EL (cell line): Measurements from ENCODE around the gene PACRG.

Experiments used
- DNase-seq: peaks from one replicate; pipeline ENCODE4 v3.0.0-alpha.2; 2016

PACRG gene

DNA sequence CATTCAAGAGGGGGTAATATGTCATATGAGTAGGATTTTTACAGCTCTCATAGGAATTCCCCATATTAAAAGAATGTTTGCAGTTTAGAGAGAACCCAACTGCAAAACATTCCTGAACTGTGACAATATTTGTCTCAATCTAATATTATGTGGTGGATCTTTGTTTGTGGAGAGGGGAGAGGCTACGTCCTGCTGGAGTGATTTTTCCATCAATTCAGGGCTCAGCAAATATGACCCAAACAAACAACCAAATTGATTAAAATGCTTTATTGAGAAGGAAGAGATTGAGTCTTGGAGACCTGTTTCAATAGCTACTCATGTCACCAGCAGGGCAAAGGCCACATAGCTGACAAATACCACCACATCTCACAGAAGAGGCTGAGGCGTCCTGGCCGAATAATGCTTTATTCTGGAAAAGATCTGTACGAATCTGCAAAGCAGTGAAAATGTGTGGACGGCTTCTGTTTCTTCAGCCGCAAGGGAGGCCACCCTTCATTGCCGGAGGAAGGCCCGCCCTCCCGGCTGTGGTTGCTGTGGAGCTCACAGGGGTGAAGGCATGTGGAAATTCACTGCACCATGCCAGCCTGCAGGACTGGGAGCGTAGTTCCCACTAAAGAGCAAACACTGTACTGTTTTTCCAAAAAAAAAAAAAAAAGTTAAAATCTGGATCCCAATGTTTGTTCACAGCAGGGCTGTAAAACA lies 597.1 kb downstream of the PACRG start:
- DNase-seq = peak; percentile 64

DNA sequence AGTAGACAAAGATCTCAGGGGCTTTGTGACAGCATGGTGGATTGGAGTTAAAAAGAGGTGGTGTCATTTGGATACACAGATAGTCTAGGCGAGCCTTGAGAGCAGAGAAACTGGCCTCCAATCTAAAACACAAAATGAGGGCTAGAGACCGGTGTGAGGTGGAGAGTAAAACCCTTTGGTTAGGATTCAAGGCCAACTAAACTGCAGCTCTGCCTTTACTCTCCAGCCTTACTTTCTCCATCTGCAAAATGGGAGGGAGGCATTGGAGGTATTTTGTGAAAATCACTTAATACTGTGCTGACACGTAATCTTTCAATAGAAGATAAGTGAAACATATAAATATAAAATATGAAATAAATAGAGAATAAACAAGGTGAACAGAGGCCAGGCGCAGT lies 597.6 kb downstream of the PACRG start:
- no peak for DNase-seq

DNA sequence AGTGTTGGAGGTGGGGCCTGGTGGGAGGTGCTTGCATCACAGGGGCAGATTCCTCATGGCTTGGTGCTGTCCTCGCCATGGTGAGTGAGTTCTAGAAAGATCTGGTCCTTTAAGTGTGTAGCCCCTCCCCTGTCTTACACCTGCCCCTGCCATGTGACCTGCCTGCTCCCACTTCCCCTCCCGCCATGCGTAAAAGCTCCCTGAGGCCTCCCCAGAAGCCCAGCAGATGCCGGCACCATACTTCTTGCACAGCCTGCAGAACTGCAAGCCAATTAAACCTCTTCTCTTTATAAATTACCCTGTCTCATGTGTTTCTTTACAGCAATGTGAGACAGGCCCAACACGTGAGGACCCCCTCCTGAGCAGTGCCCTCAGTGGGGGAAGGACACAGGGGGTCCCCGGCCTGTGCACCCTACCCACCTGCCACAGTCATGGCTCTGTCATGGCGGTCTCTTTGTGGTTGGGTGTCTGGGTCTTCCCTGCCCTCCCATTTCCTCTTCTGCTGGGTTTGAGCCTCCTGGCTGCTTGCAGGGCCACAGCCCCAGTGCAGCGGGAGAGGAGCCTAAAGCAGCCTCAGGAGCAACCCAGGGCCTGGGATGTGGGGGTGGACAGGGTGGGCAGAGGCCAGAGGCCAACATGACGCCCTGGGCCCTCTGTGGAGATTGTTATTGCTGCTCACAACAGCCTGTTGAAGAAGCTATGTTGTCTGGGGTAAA lies 599.5 kb downstream of the PACRG start:
- DNase-seq = no peak

DNA sequence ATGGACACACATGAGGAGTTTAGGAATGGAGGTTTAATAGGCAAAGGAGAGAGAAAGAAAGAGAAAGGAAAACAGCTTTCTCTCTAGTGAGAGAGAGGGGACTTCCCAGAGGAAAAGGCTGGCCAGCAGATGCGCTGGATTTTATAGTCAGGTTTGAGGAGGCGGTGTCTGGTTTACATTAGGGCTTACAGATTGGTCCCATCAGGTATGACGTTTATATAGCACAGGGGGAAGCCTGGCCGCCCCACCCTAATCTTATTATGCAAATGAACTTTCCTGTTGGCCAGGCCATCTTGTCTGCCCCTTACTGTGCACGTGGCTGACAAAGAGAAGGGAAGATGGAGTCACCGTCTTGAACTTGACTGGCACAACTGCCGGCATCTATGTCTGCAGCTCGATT lies 600.1 kb downstream of the PACRG start:
- DNase-seq = peak; percentile 49

GRCh38 chr6:163328411-163328810 lies 600.6 kb downstream of the PACRG start:
- no peak for DNase-seq

DNA sequence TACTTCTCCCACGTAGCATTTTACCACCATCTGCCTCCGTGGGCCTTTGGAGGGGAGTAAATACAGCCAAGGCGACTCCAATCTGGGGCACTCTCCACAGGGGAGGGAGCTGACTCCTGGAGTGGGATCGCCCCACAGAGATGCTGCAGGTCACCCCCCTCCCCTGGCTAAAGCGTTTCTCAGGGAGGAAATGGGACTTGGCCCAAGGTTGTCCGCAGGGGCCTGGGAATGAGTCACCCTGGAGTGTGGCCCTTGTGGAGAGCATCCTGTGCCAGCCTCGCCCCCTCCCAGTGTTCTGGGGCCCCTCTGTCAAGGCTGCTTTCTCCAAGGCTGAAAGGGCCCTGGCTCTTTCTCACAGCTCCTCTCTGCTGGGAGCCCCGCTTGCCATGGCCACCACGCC lies 602.2 kb downstream of the PACRG start:
- no peak for DNase-seq

DNA sequence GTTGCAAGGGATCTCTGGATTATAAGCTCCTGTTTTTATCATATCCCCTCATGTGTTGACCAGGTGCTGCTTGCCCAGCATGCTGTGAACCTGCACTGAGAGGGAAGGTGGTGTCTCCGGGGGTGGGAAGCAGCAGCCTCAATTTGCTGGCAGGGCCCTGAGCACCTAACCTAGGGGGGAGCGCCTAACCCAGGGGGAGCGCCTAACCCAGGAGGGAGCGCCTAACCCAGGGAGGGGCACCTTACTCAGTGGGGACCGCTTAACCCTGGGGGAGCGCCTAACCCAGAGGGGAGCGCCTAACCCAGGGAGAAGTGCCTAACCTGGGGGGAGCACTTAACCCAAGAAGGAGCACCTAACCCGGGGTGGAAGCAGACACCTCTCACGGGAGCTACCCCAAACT lies 603.5 kb downstream of the PACRG start:
- no peak for DNase-seq

GRCh38 chr6:163332575-163332974 lies 604.8 kb downstream of the PACRG start:
- DNase-seq = no peak

- DNase-seq = no peak
These were observed 605.3 kb downstream of the PACRG start for GRCh38 chr6:163333038-163333437.

DNA sequence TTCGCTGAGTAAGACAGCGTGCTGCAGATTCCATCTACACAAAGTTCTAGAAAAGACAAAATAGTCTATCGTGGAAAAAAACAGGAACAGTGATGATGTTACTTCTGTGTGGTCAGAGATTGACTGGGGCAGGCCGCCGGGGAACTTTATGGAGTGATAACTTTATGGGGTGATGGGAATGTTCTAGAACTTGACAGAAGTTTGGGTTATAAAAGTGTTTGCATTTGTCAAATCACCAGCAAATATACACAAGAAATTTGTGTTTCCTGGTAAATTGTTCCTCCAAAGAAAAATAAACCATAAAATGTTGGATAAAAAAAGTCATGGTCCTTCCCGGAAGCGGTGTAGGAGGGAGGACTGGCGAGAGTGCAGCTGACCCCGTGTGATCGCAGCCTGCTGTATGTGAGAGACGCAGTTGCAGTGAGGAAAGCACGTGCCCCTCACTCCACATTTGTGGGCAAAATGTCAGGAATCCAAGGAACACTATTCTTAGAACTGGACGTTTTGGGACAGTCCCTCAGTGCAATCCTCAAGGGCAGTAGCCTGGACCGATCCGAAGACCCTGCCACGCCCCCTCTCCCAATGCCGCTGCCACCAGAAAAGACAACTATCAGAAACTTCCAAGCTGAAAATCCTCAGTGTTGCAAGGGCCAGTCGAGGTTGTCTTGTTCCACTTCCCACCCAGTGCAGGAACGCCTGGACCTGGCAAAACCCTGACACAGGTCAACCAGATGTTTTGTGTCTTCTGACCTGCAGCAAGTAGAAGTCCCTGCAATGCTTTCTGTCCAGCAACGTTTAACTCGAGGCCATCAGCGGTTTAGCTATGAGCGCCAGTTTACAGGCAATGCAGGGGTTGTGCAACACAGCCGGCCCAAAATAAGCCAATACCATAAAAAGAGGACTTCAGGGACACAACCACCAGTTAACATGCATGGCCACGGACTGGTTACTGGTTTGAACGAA lies 606.2 kb downstream of the PACRG start:
- DNase-seq = no peak

DNA sequence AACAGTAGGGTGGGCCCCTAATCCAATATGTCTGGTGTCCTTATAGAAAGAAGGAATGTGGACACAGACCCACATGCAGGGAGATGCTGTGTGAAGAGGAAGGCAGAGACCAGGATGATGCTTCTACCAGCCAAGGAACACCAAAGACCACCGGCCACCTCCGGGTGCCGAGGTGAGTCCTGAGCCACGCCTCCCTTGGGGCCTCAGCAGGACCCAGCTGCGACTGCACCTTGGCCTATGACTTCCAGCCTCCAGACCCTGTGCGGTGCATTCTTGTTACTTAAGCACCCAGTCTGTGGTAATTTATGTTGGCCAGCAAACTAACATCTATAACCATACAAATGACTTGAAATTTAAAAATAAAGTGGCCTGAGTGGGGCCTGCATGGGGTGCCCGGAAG lies 607.3 kb downstream of the PACRG start:
- no peak for DNase-seq

DNA sequence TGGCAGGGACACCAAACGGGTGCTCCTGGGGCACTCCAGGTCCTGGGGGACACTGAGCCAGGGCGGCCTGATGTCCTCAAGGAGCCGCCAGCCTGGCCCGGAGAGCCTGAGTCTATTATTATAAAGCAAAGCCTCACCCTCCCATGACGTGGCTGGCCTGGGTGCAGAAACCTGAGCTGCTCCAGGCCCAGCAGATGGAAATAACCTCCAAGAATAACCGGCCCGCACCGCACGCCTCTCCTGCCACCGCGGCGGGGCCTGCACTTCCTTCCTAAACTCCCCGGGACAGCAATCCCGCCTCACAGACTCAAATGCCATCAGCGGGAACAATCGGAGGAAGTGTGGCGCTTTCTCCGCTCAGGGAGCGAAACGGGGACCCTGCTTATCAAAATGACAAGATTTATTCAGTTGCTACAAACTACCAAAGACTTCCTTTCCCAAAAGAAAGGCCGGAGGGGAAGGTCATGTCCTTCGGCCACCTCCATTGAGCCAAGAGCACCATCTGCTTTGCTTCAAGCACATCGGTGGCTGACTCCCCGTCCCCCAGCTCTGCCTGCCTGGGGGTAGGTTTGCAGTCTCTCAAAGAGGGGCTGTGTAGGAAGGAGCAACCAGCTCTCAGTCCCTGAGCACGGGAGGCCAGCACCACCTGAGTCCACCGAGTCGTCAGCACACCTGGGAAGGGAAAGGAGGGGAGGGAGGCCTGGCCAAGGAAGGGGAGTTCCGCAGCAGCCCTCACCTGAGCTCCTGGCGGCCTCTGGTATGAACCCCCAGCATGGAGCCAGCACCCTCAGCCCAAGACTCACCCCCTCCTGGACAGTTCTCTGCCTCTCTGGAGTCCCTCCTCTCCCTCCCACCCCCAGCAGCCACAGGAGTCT lies 608.1 kb downstream of the PACRG start:
- DNase-seq = no peak

DNA sequence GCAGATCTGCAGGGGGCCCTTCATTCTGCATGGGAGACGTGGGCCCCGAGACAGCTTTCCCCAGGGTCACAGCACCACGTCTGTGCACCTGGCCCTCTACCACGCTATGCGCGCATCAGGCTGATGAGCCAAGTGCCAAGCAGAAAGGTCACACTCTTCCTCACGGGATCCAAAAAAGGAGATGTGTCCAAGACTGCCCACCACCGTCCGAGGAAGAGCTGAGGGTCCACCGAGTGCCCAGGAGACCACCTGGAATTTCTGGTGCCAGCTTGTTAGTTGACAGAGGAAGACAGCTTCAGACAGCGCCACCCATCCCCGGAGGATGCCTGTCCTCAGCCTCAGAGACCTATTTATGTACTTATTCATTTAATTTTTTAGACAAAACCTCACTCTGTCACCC lies 609.2 kb downstream of the PACRG start:
- DNase-seq = no peak

DNA sequence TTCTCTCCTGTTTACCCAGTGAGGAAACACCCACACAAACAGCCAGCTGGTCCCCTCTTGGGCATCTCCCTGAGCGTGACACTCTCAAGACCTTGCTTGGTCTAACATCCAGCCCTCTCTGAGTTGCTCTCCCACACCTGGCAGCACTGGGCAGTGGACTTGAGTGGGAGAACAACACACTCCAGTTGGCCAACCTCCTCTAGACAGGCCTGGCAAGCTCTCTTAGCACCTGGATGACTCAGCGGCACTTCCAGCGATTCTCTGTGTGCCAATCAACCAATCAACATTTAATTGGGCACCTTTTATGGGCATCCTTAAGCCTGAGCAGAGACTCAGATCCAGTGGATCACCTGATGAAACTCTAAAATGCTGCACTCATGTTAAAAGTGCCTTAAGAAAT lies 610.2 kb downstream of the PACRG start:
- DNase-seq = no peak

GRCh38 chr6:163338671-163339405 lies 611.1 kb downstream of the PACRG start:
- peak; percentile 19 for DNase-seq

DNA sequence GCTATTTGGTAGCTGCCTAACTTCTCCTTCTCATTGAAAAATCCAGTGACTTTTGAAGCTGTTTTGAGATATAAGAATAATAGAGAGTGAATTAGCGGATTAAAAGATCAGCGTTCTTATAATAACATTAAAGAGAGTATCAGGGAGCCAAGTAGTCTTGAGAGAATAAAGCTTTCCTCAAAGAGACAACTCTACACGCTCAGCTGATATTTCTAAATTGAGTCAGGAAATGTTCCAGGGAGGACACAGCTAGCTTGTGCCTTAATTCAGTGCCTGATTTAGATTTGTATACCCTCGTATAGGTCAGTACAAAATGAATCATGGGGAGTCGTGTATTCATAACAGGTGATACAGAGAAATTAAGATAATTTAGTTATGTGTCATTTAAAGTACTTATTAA lies 611.7 kb downstream of the PACRG start:
- no peak for DNase-seq

- no peak for DNase-seq
These were observed 612.6 kb downstream of the PACRG start for GRCh38 chr6:163340201-163340887.

- DNase-seq = no peak
These were observed 613.7 kb downstream of the PACRG start for GRCh38 chr6:163341224-163342061.

- DNase-seq = no peak
These were observed 615.1 kb downstream of the PACRG start for GRCh38 chr6:163342571-163343539.
